Measurements from ENCODE around the gene NKX1-2. TPM values are rescaled to one million over a fixed set of nuclear protein-coding genes. Genes with fewer than 3 reads are reported as not detected.

The NKX1-2 gene
- total RNA-seq: not detected in 2 replicates

GRCh38 chr10:124450012-124450782 is at the start of gene NKX1-2:
Gene NKX1-2 (minus strand): TSS chr10:124450035. CDS start chr10:124449943, 92 bp downstream.

DNA sequence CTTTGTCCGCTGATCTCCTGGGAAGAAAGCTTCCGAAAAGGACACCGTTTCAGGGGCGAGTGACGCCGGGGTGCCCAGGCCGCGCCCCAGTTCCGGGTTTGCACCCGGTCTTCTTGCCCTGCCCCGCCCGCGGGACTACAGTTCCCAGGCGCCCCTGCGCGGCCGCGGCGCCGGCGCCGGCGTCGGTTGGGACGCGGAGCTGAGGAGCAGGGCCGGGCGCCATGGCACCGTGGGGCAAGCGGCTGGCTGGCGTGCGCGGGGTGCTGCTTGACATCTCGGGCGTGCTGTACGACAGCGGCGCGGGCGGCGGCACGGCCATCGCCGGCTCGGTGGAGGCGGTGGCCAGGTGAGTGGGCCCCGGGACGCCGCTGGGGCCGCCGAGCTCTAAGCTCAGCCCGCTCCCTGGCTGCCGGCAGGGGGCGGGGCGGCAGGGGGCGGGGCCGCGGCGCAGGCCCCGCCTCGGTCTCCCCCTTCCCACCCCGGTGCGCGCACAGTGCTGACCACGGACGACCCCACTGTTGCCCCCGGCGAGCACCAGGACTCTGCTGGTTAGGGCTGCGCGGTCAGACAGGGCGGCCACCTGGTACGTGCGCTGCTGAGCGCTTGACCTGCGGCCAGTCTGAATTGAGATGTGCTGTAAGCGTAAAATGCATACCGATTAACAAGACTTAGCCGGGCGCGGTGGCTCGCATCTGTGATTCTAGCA is 12.0 kb upstream of the NKX1-2 start, which contains the start of gene LHPP:
LHPP (plus strand) TSS at position 182 of the 706 bp plus-strand sequence; CDS start at position 222, 40 bp downstream.

GRCh38 chr10:124418726-124419501 is 30.9 kb downstream of the NKX1-2 start, which contains the start of gene OAT:
Gene OAT (minus strand): TSS chr10:124418923. CDS start chr10:124412171, 6,752 bp downstream.

Other genes starting within 250 kb of the NKX1-2 start
- 127 and 230 TPM in 2 replicates for gene OAT, start 31.1 kb downstream of the NKX1-2 start, total RNA-seq
- gene LHPP, start 11.8 kb upstream of the NKX1-2 start, total RNA-seq: 18.9 and 19.2 TPM in 2 replicates

Measured in articular chondrocyte of knee joint (primary cell).